Psoas muscle (tissue), 8 donors: ENCODE data around the gene C2CD4A. TPM values are rescaled to one million over a fixed set of nuclear protein-coding genes. Genes with fewer than 3 reads are reported as not detected.
A peak's percentile ranks its signal among the peaks of the same experiment; 100 is the strongest.

Experiments
- ATAC-seq, 4 donors: fragments of 200-7000 bp; cut with Tn5 transposase; one replicate each; pipeline ENCODE4 v1.9.1; 2020; ENCODE audit warnings: moderate library complexity in 3 of 4, mild to moderate bottlenecking in 2 of 4
- DNase-seq, 2 donors: peaks; one replicate each; pipeline ENCODE4 v3.0.0-alpha.2; 2020
- H3K27ac ChIP-seq: fragments of 200-600 bp; one replicate; pipeline ENCODE4 v1.8.0; 2022
- H3K27me3 ChIP-seq, 3 donors: fragments of 200-600 bp in 1 of 3; one replicate each; pipeline versions ENCODE4 v1.6.1 to v1.8.0; 2013 to 2022; ENCODE audit warnings: low read length in 2 of 3, mild to moderate bottlenecking in 2 of 3, moderate library complexity in 1 of 3; ENCODE audit not compliant: insufficient read depth in 3 of 3
- H3K36me3 ChIP-seq, 2 donors: fragments of 200-600 bp in 1 of 2; one replicate each; pipeline versions ENCODE4 v1.6.1 to v1.8.0; 2013 to 2022; ENCODE audit warnings: low read depth in 1 of 2, mild to moderate bottlenecking in 1 of 2, moderate library complexity in 1 of 2; ENCODE audit not compliant: insufficient read depth in 1 of 2
- H3K4me1 ChIP-seq: fragments of 200-600 bp; one replicate; pipeline ENCODE4 v1.8.0; 2022
- H3K4me3 ChIP-seq: fragments of 200-600 bp; one replicate; pipeline ENCODE4 v1.8.0; 2022; ENCODE audit warnings: mild to moderate bottlenecking
- H3K9me3 ChIP-seq: fragments of 200-600 bp; one replicate; pipeline ENCODE4 v1.8.0; 2022
- CTCF ChIP-seq: fragments of 200-600 bp; IDR thresholded peaks from one replicate; pipeline ENCODE4 v1.8.0; 2022; ENCODE audit warnings: antibody characterized with exemption
- WGBS, 3 donors: extraction: QIAGEN DNeasy Blood & Tissue Kit; methylation state at CpG; one replicate each; pipeline versions ENCODE4 v1.1.6 to v1.1.7; 2013; 5-methylcytosine and 5-hydroxymethylcytosine counted together
- intact Hi-C, 2 donors: fragments of 100-400 bp; cut with DNase I; formaldehyde crosslinking; loops; one replicate each; pipeline versions ENCODE4 v1.11.0 to v1.14.2; 2022
- polyA plus RNA-seq, 3 donors: library from polyadenylated mRNA; stranded (reverse); fragments of 200-250 nt; gene quantifications; one replicate each; pipeline ENCODE4 v1.2.3, GENCODE V29; 2013
- total RNA-seq, 4 donors: library from RNA; stranded (reverse); fragmentation: NEBNext Ultra II Directional in 2 of 4; extraction: Animal tissue kit (Norgen Biotek cat#: 25700) in 2 of 4; gene quantifications; one replicate each; pipeline versions ENCODE4 v1.2.1 to v1.2.4, GENCODE V29; 2021 to 2023
- donor health status: healthy with polysubstance abuse.
- donor health status: DM: no; HTN: no; CAD: no; lungs with moderate emphysema.
- donor health status: Bipolar disorder and iron deficiency.
- donor health status: healthy.
- donor health status: DM: yes; HTN: yes; CAD: no.
- donor health status: DM: no; HTN: no; CAD: no.
- donor health status: DM: no; HTN: no; CAD: no.
- donor health status: DM: yes; HTN: yes; CAD: no.

C2CD4A gene
- total and polyA plus RNA-seq, 7 donors: 0.04 to 6.7 (median 0.19) TPM

- 9 to 18% (median 14%) methylated on average over 7 of the region's 7 CpGs for WGBS, 3 donors
- H3K9me3 ChIP-seq: no peaks in the 10 kb centered on the region
- DNase-seq (no peak), ATAC-seq (peak; percentile 70 to 97 (median 91))
- H3K27ac ChIP-seq: peak overlapping the region; percentile 43
- no peak for TF ChIP-seq CTCF
- no peaks in the 10 kb centered on the region for H3K27me3 ChIP-seq
- intact Hi-C loops: no loop called here
- H3K4me1 ChIP-seq: peaks cover 4% of the 10 kb centered on the region
- peak overlapping the region; percentile 21 for H3K4me3 ChIP-seq
- H3K36me3 ChIP-seq: no peaks in the 10 kb centered on the region
Observed at GRCh38 chr15:62099094-62099601, 32.4 kb downstream of the C2CD4A start.

GRCh38 chr15:62103431-62103830 is 36.7 kb downstream of the C2CD4A start:
- ATAC-seq (no peak), DNase-seq (no peak)
- intact Hi-C loops: no loop called here
- H3K4me1 ChIP-seq: peaks cover 4% of the 10 kb centered on the region
- H3K27ac ChIP-seq: no peak overlapping the region
- WGBS, 3 donors: 90 to 96% (median 94%) methylated on average over 7 of the region's 7 CpGs
- no peaks in the 10 kb centered on the region for H3K27me3 ChIP-seq
- H3K9me3 ChIP-seq: no peaks in the 10 kb centered on the region
- TF ChIP-seq CTCF: no peak
- no peaks in the 10 kb centered on the region for H3K36me3 ChIP-seq
- H3K4me3 ChIP-seq: no peak overlapping the region

GRCh38 chr15:62104401-62104800 is 37.6 kb downstream of the C2CD4A start:
- Histone ChIP-seq H3K27ac (no peak overlapping the region), H3K4me3 (no peak overlapping the region), H3K27me3 (no peaks in the 10 kb centered on the region), H3K9me3 (no peaks in the 10 kb centered on the region), H3K4me1 (peaks cover under 1% of the 10 kb centered on the region), H3K36me3 (no peaks in the 10 kb centered on the region)
- ATAC-seq (no peak), DNase-seq (no peak)
- whole genome bisulfite sequencing, 3 donors: 47 to 62% (median 51%) methylated on average over 3 of the region's 3 CpGs
- TF ChIP-seq CTCF: no peak
- intact Hi-C loops: no loop called here

- 45 to 63% (median 52%) methylated on average over 5 of the region's 5 CpGs for WGBS, 3 donors
- H3K4me1 ChIP-seq: peaks cover 4% of the 10 kb centered on the region
- H3K4me3 ChIP-seq: no peak overlapping the region
- no peaks in the 10 kb centered on the region for H3K27me3 ChIP-seq
- H3K9me3 ChIP-seq: no peaks in the 10 kb centered on the region
- intact Hi-C loops: no loop called here
- TF ChIP-seq CTCF: no peak
- no peak overlapping the region for H3K27ac ChIP-seq
- DNase-seq: no peak
- ATAC-seq: no peak
- H3K36me3 ChIP-seq: no peaks in the 10 kb centered on the region
Observed at GRCh38 chr15:62104846-62105245, 38.1 kb downstream of the C2CD4A start.

- H3K9me3 ChIP-seq: no peaks in the 10 kb centered on the region
- intact Hi-C loops: no loop called here
- no peak overlapping the region for H3K27ac ChIP-seq
- 89 to 95% (median 93%) methylated on average over 11 of the region's 11 CpGs for WGBS, 3 donors
- ATAC-seq (no peak), DNase-seq (no peak)
- no peaks in the 10 kb centered on the region for H3K36me3 ChIP-seq
- H3K27me3 ChIP-seq: no peaks in the 10 kb centered on the region
- no peak overlapping the region for H3K4me3 ChIP-seq
- no peak for TF ChIP-seq CTCF
- peaks cover 4% of the 10 kb centered on the region for H3K4me1 ChIP-seq
Observed at GRCh38 chr15:62105266-62105665, 38.5 kb downstream of the C2CD4A start.
